Mucosa of descending colon (tissue), 3 donors: ENCODE measurements around the gene DHRS1. TPM values are rescaled to one million over a fixed set of nuclear protein-coding genes. Genes with fewer than 3 reads are reported as not detected.

Experiments used
- ATAC-seq: fragments of 200-7000 bp; cut with Tn5 transposase; one replicate; pipeline ENCODE4 v1.9.1; 2020; ENCODE audit warnings: mild to moderate bottlenecking, moderate library complexity
- DNase-seq, 3 donors: peaks; one replicate each; pipeline ENCODE4 v3.0.0-alpha.2; 2020
- H3K36me3 ChIP-seq: fragments of 200-600 bp; one replicate; pipeline ENCODE4 v1.8.0; 2021; ENCODE audit warnings: low read depth, mild to moderate bottlenecking
- H3K4me1 ChIP-seq: fragments of 200-600 bp; one replicate; pipeline ENCODE4 v1.8.0; 2021; ENCODE audit warnings: low read depth, mild to moderate bottlenecking
- H3K4me3 ChIP-seq: fragments of 200-600 bp; one replicate; pipeline ENCODE4 v1.8.0; 2021; ENCODE audit warnings: mild to moderate bottlenecking
- H3K9me3 ChIP-seq: fragments of 200-600 bp; one replicate; pipeline ENCODE4 v1.8.0; 2021; ENCODE audit warnings: mild to moderate bottlenecking
- intact Hi-C, 2 donors: fragments of 100-400 bp; cut with DNase I in 1 of 2; cut with micrococcal nuclease in 1 of 2; formaldehyde crosslinking; loops; one replicate each; pipeline versions ENCODE4 v1.11.0 to v1.11.1; 2022; cut with DNase I, micrococcal nuclease
- total RNA-seq, 3 donors: library from RNA; stranded (reverse); fragmentation: NEBNext Ultra II Directional in 2 of 3; extraction: Animal tissue kit (Norgen Biotek cat#: 25700) in 2 of 3; gene quantifications; one replicate each; pipeline versions ENCODE4 v1.2.1 to v1.2.4, GENCODE V29; 2021 to 2023
- TF ChIP-seq, protein P1 (sequence below): fragments of 200-600 bp; IDR thresholded peaks from one replicate; pipeline ENCODE4 v1.8.0; 2022; ENCODE audit warnings: antibody characterized with exemption, mild to moderate bottlenecking
- donor health status: DM: no; HTN: no; CAD: no; lungs with moderate emphysema.
- donor health status: DM: no; HTN: no; CAD: no.
- donor health status: DM: no; HTN: yes; CAD: no.

The DHRS1 gene
- total RNA-seq, 3 donors from 2014 or later: 30.6 to 56.9 (median 54.9) TPM

- Histone ChIP-seq H3K36me3 (no peaks in the 10 kb centered on the region), H3K4me3 (no peak overlapping the region), H3K4me1 (no peaks in the 10 kb centered on the region), H3K9me3 (no peaks in the 10 kb centered on the region)
- TF ChIP-seq, protein P1, sequence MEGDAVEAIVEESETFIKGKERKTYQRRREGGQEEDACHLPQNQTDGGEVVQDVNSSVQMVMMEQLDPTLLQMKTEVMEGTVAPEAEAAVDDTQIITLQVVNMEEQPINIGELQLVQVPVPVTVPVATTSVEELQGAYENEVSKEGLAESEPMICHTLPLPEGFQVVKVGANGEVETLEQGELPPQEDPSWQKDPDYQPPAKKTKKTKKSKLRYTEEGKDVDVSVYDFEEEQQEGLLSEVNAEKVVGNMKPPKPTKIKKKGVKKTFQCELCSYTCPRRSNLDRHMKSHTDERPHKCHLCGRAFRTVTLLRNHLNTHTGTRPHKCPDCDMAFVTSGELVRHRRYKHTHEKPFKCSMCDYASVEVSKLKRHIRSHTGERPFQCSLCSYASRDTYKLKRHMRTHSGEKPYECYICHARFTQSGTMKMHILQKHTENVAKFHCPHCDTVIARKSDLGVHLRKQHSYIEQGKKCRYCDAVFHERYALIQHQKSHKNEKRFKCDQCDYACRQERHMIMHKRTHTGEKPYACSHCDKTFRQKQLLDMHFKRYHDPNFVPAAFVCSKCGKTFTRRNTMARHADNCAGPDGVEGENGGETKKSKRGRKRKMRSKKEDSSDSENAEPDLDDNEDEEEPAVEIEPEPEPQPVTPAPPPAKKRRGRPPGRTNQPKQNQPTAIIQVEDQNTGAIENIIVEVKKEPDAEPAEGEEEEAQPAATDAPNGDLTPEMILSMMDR: no peak
- DNase-seq (peak in 1 of 3 donors; percentile 15), ATAC-seq (no peak)
- intact Hi-C loops: no loop called here
These were observed 43.5 kb downstream of the DHRS1 start for GRCh38 chr14:24255931-24256711.

- Histone ChIP-seq H3K4me3 (no peak overlapping the region), H3K4me1 (no peaks in the 10 kb centered on the region), H3K9me3 (no peaks in the 10 kb centered on the region), H3K36me3 (no peaks in the 10 kb centered on the region)
- peak in 1 of 3 donors; percentile 17 for DNase-seq
- no peak for ATAC-seq
- intact Hi-C loops: no loop called here
- TF ChIP-seq, protein P1: no peak
These were observed 44.1 kb downstream of the DHRS1 start for GRCh38 chr14:24255438-24255837.

DNA sequence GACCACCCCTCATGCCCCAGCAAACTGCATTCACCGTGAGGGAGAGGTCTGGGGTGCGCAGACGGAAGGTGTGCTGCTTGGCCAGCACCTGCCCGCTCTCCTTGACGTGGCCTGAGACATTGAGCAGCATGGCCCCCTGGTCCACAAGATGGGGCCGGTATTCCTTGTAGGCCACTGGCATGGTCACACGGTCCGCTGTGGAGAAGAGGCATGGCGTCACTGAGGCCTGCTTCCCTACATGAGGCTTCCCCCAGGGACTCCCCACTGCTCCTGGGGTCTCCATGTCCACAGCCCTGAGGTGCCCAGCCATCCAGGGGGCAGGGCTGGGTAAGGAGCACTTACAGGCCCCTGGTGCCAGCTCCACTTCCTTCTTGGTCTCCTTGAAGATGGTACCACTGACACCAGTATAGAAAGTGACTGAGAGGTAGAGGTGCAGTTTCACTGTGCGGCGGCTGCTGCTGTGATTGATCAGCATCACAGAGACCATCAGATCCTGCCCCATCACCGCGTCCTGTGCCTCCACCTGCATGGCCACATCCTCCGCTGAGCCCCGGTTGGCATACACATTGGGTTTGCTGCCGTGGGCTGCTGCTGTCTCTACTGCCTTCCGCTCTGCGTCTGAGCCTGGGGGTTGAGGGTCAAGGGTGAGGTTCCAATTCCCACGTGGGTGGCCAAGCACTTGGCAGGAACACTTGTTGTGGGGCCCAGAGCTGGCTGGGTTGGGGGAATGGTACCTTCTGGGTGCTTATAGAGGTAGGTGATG, 44.8 kb downstream of the DHRS1 start:
- no peaks in the 10 kb centered on the region for H3K9me3 ChIP-seq
- H3K4me3 ChIP-seq: no peak overlapping the region
- intact Hi-C loops: no loop called here
- DNase-seq (peak in 2 of 3 donors; percentile 11 to 30), ATAC-seq (no peak)
- TF ChIP-seq, protein P1: no peak
- H3K4me1 ChIP-seq: no peaks in the 10 kb centered on the region
- no peaks in the 10 kb centered on the region for H3K36me3 ChIP-seq

GRCh38 chr14:24253936-24254335, 45.6 kb downstream of the DHRS1 start:
- TF ChIP-seq, protein P1: no peak
- ATAC-seq: no peak
- intact Hi-C loops: no loop called here
- Histone ChIP-seq H3K4me1 (no peaks in the 10 kb centered on the region), H3K36me3 (no peaks in the 10 kb centered on the region), H3K9me3 (no peaks in the 10 kb centered on the region), H3K4me3 (no peak overlapping the region)
- DNase-seq: peak in 1 of 3 donors; percentile 10

- Histone ChIP-seq H3K4me3 (no peak overlapping the region), H3K4me1 (no peaks in the 10 kb centered on the region), H3K9me3 (no peaks in the 10 kb centered on the region), H3K36me3 (no peaks in the 10 kb centered on the region)
- DNase-seq: peak in 1 of 3 donors; percentile 12
- ATAC-seq: no peak
- TF ChIP-seq, protein P1: no peak
- intact Hi-C loops: no loop called here
These were observed 47.1 kb downstream of the DHRS1 start for GRCh38 chr14:24252289-24253124.
